Measurements from ENCODE around the gene SLN.
"Not testable (repeated sequence)": the region's sequence is repeated elsewhere in the genome, so short reads cannot be mapped to it uniquely, and the experiment has no call there.

Gene SLN

DNA sequence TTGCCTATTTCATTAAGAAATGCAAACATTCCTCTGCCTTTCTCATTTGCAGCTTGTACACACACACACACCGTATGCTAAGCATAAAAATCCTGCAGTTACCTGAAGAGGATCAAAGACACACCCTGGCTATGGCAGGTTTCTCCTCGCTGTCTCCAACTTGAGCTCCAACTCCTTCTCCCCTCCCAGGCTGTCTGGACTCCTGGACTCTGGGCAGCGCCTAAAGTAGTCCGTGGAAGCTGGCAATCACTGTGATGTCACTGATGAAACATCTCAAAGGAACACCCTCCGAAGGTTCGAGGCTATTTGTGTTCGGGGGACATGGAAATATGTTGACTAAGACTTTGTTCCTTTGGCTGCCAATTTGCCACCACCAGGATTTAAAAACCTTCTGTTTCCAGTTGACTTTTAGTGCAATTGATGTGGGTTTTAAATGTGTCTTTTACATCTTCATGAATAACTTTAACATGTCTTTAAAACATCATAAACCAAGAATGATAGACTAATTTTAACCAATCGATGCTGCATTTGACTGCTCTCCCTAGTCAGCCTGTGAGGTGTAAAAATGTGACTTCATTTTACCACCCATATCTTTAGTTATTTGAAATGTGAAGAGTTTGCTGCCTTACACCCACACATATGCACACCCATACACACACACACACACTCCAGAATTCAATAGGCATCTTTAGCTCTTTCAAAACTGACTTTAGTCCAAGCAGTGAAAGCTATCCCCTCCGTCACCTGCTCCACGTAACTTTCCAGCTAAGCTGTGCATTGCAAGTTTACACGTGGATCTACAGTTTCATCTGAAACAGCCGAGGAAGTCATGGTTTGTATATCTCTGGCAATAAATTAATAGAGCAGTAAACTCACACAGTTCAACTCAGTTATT, at the start of gene SLN:
SLN (minus strand) TSS at position 196 of the 895 bp plus-strand sequence.
- no peak for TF ChIP-seq CSDC2 (CRISPR knock-in tag; IDR thresholded peaks at IDR 0.05)
- no peak for TF ChIP-seq ZFP3 (CRISPR knock-in tag; IDR thresholded peaks at IDR 0.05)
- TF ChIP-seq ZFP30 (CRISPR knock-in tag; IDR thresholded peaks at IDR 0.05) = no peak
- TF ChIP-seq ISL1 (CRISPR knock-in tag; IDR thresholded peaks at IDR 0.05) = no peak
- ATAC-seq = no peak

DNA sequence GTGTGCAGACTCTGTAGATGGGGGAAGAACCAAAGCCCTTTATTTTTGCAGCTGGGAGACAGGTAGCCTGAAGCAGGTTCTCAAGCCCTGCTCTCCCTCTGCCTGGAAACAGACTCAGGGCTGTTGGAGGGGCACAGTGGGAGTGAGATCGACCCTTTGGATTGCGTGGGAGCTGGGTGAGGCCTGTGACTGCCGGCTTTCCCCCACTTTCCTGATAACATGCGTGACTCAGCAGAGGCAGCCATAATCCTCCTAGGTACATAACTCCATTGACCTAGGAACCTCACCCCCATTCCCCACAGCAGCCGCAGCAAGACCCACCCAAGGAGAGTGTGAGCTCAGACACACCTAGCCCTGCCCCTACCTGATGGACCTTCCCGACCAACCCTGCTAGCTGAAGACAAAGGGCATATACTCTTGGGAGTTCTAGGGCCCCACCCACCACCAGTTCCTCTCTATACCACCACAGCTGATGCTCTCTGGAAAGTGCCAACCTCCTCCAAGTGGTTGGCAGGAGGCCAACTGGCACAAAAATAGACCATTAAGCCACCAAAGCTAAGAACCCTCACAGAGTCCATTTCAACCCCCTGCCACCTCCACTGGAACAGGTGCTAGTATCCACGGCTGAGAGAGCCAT, 47.0 kb upstream of the SLN start:
- ATAC-seq = not testable (repeated sequence)

DNA sequence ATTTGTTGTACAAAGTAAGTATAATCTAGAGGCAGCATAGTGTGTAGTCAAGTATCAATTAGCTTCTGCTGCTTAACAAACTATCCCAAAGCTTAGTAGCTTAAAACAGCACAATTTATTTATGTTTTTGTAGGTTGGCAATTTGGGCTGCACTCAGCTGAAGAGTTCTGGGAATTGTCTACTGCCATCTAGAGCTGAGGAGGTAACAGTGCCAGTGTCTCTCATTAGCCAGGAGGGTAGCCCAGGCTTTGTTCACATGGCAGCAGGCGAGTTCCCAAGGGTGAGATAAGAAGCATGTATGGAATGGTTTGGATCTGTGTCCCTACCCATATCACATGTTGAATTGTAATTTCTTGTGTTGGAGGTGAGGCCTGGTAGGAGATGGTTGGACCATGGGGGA, 45.8 kb upstream of the SLN start:
- no peak for TF ChIP-seq TCF4 (CRISPR knock-in tag; IDR thresholded peaks at IDR 0.05; ENCODE audit: borderline replicate concordance)
- ATAC-seq = no peak

DNA sequence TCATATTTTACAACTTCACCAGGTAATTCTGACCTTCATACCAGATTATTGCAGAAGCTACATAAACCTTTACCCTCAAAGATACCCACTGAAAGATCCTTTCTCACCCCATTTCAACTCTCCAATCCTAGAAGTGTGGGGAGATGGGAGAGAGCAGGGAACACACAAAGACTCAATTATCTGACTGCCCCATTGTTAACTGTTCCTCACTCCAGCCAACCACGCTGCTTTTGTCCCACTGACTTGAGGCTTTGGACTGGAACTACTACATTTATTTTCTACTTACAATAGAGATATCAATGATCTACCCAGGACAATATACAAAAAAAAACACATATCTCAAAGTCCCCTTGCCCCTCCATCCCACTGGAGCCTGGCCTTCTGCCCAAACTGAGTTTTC, 44.7 kb upstream of the SLN start:
- ATAC-seq = no peak
- TF ChIP-seq ZC3H10 (CRISPR knock-in tag; IDR thresholded peaks at IDR 0.05) = no peak
- TF ChIP-seq ZNF565 (CRISPR knock-in tag; conservative IDR thresholded peaks at IDR 0.05; ENCODE audit: low read depth) = no peak
- TF ChIP-seq RARB (CRISPR knock-in tag; IDR thresholded peaks at IDR 0.05) = no peak
- TF ChIP-seq, protein P1, sequence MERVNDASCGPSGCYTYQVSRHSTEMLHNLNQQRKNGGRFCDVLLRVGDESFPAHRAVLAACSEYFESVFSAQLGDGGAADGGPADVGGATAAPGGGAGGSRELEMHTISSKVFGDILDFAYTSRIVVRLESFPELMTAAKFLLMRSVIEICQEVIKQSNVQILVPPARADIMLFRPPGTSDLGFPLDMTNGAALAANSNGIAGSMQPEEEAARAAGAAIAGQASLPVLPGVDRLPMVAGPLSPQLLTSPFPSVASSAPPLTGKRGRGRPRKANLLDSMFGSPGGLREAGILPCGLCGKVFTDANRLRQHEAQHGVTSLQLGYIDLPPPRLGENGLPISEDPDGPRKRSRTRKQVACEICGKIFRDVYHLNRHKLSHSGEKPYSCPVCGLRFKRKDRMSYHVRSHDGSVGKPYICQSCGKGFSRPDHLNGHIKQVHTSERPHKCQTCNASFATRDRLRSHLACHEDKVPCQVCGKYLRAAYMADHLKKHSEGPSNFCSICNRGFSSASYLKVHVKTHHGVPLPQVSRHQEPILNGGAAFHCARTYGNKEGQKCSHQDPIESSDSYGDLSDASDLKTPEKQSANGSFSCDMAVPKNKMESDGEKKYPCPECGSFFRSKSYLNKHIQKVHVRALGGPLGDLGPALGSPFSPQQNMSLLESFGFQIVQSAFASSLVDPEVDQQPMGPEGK (CRISPR knock-in tag; IDR thresholded peaks at IDR 0.05; ENCODE audit: borderline replicate concordance) = no peak
- TF ChIP-seq, protein P2, sequence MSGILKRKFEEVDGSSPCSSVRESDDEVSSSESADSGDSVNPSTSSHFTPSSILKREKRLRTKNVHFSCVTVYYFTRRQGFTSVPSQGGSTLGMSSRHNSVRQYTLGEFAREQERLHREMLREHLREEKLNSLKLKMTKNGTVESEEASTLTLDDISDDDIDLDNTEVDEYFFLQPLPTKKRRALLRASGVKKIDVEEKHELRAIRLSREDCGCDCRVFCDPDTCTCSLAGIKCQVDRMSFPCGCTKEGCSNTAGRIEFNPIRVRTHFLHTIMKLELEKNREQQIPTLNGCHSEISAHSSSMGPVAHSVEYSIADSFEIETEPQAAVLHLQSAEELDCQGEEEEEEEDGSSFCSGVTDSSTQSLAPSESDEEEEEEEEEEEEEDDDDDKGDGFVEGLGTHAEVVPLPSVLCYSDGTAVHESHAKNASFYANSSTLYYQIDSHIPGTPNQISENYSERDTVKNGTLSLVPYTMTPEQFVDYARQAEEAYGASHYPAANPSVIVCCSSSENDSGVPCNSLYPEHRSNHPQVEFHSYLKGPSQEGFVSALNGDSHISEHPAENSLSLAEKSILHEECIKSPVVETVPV (CRISPR knock-in tag; IDR thresholded peaks at IDR 0.05) = no peak
- TF ChIP-seq CSDC2 (CRISPR knock-in tag; IDR thresholded peaks at IDR 0.05) = no peak
- no peak for TF ChIP-seq TOX (CRISPR knock-in tag; IDR thresholded peaks at IDR 0.05; ENCODE audit: borderline replicate concordance)
- TF ChIP-seq ZNF8 (CRISPR knock-in tag; IDR thresholded peaks at IDR 0.05) = no peak
- no peak for TF ChIP-seq ARNTL (CRISPR knock-in tag; IDR thresholded peaks at IDR 0.05; ENCODE audit: borderline replicate concordance, low read depth)
- no peak for TF ChIP-seq TCF4 (CRISPR knock-in tag; IDR thresholded peaks at IDR 0.05; ENCODE audit: borderline replicate concordance)

DNA sequence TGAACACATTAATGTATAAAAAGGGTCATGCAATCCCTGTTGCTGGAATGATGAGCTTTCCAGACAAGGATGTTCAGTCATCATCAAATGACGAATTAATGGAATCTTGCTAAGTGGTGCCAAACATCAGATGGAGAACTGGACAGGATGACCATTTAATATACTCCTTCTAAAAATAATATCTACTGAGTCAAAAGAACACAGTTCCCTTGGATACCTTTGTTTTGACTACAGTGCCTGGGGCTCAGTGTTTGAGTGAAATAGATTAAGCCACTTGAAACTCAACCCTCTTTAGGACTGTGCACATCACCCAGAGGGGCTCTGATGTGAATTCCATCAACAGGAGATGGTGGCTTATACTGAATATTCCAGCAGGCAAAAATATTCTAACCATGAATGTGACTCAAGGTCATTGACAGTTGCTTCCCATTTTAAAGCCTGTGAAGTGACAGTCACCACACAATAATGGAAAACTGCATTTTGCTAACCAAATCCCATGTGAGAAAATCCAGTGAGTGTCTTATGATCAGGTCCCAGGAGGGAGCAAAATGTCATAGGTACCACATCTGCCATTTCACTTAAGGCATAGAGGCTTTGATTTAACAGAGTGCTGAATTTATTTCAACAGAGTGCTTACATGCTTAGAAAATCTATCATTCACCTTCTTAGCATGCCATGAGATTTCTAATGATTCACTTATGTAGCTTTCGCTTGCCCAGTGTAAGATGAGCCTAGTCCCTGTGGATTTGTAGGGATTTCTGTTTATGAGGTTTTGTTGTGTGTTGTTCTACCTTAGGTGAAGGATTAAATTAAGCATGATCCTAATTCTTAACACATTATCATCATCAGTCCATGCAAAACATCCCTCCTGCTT, 41.3 kb upstream of the SLN start:
- TF ChIP-seq, protein P1 (CRISPR knock-in tag; IDR thresholded peaks at IDR 0.05; ENCODE audit: borderline replicate concordance) = no peak
- TF ChIP-seq ARNTL (CRISPR knock-in tag; IDR thresholded peaks at IDR 0.05; ENCODE audit: borderline replicate concordance, low read depth) = no peak
- no peak for TF ChIP-seq PPARA (CRISPR knock-in tag; IDR thresholded peaks at IDR 0.05; ENCODE audit: borderline replicate concordance)
- no peak for TF ChIP-seq ISL1 (CRISPR knock-in tag; IDR thresholded peaks at IDR 0.05)
- no peak for TF ChIP-seq ZFP3 (CRISPR knock-in tag; IDR thresholded peaks at IDR 0.05)
- no peak for TF ChIP-seq SNAI2 (CRISPR knock-in tag; IDR thresholded peaks at IDR 0.05)
- TF ChIP-seq, protein P3, sequence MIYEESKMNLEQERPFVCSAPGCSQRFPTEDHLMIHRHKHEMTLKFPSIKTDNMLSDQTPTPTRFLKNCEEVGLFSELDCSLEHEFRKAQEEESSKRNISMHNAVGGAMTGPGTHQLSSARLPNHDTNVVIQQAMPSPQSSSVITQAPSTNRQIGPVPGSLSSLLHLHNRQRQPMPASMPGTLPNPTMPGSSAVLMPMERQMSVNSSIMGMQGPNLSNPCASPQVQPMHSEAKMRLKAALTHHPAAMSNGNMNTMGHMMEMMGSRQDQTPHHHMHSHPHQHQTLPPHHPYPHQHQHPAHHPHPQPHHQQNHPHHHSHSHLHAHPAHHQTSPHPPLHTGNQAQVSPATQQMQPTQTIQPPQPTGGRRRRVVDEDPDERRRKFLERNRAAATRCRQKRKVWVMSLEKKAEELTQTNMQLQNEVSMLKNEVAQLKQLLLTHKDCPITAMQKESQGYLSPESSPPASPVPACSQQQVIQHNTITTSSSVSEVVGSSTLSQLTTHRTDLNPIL (CRISPR knock-in tag; IDR thresholded peaks at IDR 0.05; ENCODE audit: low read depth) = no peak
- TF ChIP-seq ZC3H10 (CRISPR knock-in tag; IDR thresholded peaks at IDR 0.05) = no peak
- TF ChIP-seq TOX (CRISPR knock-in tag; IDR thresholded peaks at IDR 0.05; ENCODE audit: borderline replicate concordance) = no peak
- no peak for TF ChIP-seq OSR1 (CRISPR knock-in tag; IDR thresholded peaks at IDR 0.05)
- no peak for ATAC-seq
